IPS DF 6.9 (cell line): ENCODE results near the gene OPCML.

Source experiments
- DNase-seq: peaks from one replicate; pipeline ENCODE4 v3.0.0-alpha.2; 2013; ENCODE audit warnings: low read depth, low spot score
- H3K27ac ChIP-seq: one replicate; pipeline ENCODE4 v1.5.1; 2013; ENCODE audit warnings: low read length, control low read depth
- H3K27me3 ChIP-seq: 2 replicates; pipeline ENCODE4 v1.6.1; 2013; ENCODE audit warnings: mild to moderate bottlenecking, low read length; ENCODE audit not compliant: control insufficient read depth, insufficient read depth
- H3K36me3 ChIP-seq: 2 replicates; pipeline ENCODE4 v1.6.1; 2013; ENCODE audit warnings: low read length; ENCODE audit not compliant: control insufficient read depth, insufficient read depth
- H3K4me1 ChIP-seq: 2 replicates; pipeline ENCODE4 v1.6.1; 2013; ENCODE audit warnings: low read length; ENCODE audit not compliant: control insufficient read depth, insufficient read depth
- H3K4me3 ChIP-seq: 2 replicates; pipeline ENCODE4 v1.5.1; 2013; ENCODE audit warnings: mild to moderate bottlenecking, low read length
- H3K9me3 ChIP-seq: 2 replicates; pipeline ENCODE4 v1.6.1; 2013; ENCODE audit warnings: low read length, inconsistent platforms; ENCODE audit not compliant: control insufficient read depth, insufficient read depth
- WGBS: extraction: QIAGEN DNeasy Blood & Tissue Kit; methylation state at CpG from one replicate; pipeline ENCODE4 v1.1.7; 2013; ENCODE audit warnings: mixed read lengths, missing lambda C conversion rate; ENCODE audit not compliant: insufficient read length, insufficient coverage; 5-methylcytosine and 5-hydroxymethylcytosine counted together

OPCML gene

DNA sequence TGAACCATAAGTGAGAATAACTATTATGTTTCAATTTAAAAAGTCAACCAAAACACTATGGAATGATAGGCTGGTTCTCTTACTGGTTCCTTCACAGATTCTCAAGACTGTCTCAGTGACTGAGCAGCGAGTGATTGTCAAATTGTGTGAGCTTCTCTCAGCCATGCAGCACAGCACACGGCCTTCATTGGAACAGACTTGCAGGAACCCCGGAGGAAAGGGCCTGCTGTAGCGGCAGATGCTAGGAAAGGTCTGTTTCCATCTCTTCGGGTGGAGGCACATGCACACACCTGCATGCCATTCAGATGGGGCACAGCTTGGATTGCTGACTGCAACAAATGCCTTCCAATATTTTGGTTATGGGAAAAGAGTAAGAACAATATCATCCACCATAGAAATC, 741.8 kb downstream of the OPCML start:
- H3K4me3 ChIP-seq = no peak overlapping the region
- WGBS = no CpG with 5 or more reads among the region's 5 CpGs
- peaks cover 3% of the 10 kb centered on the region for H3K4me1 ChIP-seq
- H3K9me3 ChIP-seq = no peaks in the 10 kb centered on the region
- H3K27me3 ChIP-seq = no peaks in the 10 kb centered on the region
- no peak overlapping the region for H3K27ac ChIP-seq
- no peaks in the 10 kb centered on the region for H3K36me3 ChIP-seq
- no peak for DNase-seq

DNA sequence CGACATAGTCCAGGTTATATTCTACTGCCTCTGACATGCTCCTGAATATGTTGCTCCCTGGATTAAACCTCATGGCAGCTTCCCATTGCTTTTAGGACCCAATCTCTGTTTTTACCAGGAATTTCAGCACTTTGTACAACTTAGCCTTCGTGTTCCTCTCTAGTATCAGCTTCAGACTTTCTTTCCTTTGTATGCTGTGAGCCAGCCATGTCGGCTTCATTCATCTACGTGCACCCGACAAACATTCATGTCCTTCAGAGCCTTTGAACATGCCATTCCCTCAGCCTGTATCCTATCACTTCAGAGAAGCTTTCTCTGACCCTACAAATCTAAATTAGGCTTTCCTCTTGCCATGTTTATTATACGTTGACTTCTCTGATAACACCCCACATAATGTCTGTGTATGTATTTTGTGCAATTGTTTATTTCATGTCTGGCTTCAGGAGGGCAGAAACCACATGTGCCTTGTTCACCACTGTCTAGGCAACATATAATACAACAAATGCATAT, 743.4 kb downstream of the OPCML start:
- Histone ChIP-seq H3K27ac (no peak overlapping the region), H3K27me3 (no peaks in the 10 kb centered on the region), H3K36me3 (no peaks in the 10 kb centered on the region), H3K4me1 (peaks cover 3% of the 10 kb centered on the region), H3K4me3 (no peak overlapping the region), H3K9me3 (no peaks in the 10 kb centered on the region)
- no peak for DNase-seq
- WGBS = no CpG with 5 or more reads among the region's 6 CpGs

DNA sequence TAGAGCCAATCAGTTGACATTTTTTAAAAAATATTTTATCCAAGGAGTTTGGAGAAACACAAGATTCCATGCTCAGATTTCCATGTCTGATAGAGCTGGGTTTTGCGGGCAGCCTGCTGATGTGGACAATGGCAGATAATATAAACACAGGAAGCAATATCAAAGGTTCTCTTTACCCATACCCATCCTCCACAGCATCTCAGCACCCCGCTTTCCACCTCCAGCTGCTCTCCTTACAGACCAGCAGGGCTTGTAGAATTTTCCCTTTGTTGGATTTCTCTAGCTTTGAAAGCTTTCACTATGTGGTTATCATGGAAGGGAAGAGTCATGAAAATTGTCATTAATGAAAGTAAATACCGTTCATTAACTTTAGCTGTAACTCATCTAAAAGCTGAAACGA, 746.4 kb downstream of the OPCML start:
- no peak overlapping the region for H3K27ac ChIP-seq
- DNase-seq = no peak
- no peaks in the 10 kb centered on the region for H3K9me3 ChIP-seq
- H3K4me3 ChIP-seq = no peak overlapping the region
- no peaks in the 10 kb centered on the region; the same call in 1 of the 2 replicates for H3K4me1 ChIP-seq
- WGBS = no CpG with 5 or more reads among the region's 4 CpGs
- no peaks in the 10 kb centered on the region for H3K27me3 ChIP-seq
- H3K36me3 ChIP-seq = no peaks in the 10 kb centered on the region

DNA sequence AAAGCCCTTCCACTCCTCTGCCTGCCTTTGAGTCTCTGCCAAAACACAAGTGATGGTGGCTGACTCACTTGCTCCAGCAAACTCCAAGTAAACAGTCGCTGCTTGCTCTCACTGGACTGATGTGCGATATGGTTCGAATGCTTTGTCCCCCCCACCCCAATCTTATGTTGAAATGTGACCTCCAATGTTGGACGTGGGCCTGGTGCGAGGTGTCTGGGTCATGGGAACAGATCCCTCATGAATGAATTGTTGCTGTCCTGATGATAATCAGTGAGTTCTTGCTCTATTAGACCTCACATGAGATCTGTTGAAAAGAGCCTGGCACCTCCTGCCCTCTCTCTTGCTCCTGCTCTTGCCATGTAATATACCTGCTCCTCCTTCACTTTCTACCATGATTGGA, 747.9 kb downstream of the OPCML start:
- H3K27ac ChIP-seq = no peak overlapping the region
- no peaks in the 10 kb centered on the region; the same call in 1 of the 2 replicates for H3K4me1 ChIP-seq
- H3K4me3 ChIP-seq = no peak overlapping the region
- WGBS = no CpG with 5 or more reads among the region's 5 CpGs
- DNase-seq = no peak
- no peaks in the 10 kb centered on the region for H3K36me3 ChIP-seq
- H3K27me3 ChIP-seq = no peaks in the 10 kb centered on the region
- H3K9me3 ChIP-seq = no peaks in the 10 kb centered on the region

DNA sequence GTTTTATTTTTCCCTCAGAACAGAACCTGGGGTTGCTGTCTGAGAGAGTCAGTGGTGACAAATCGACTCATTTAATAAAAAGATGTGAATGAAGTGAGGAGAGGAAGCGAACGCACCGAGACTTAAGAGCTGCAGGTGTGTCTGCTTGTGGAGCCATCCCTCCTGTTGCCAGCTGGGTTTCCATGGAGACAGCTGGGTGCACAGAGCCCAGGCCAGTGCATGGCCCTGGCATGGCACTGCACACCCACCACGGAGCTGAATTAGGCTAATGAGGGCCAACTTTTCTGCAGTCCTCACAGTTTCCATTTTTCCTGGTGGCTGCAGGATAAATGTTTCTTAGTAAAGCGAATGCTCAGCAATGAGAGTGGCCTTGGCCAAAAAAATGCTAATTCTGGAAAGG, 750.2 kb downstream of the OPCML start:
- Histone ChIP-seq H3K4me3 (no peak overlapping the region), H3K27ac (no peak overlapping the region), H3K36me3 (no peaks in the 10 kb centered on the region), H3K27me3 (no peaks in the 10 kb centered on the region), H3K4me1 (no peaks in the 10 kb centered on the region; the same call in 1 of the 2 replicates), H3K9me3 (no peaks in the 10 kb centered on the region)
- no CpG with 5 or more reads among the region's 6 CpGs for WGBS
- no peak for DNase-seq

DNA sequence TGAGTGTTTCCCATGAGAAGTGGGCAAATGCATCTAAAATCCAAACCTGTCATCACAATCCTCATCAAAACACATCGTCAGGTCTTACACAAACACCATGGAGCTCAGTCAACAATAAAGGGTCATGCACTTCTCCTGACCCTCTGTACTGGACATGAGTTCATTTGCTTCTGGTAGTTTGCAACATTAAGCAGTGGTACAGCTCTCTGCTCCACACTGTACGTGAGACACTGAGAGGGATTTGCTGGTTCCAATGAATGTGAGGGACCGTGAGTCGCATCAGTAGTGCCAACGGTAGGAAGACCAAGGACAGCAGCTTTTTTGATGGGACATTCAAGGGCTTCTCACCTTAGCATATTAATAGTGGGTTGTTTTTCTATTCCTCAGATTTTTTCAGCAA, 752.3 kb downstream of the OPCML start:
- H3K9me3 ChIP-seq = no peaks in the 10 kb centered on the region
- no peaks in the 10 kb centered on the region; the same call in 1 of the 2 replicates for H3K4me1 ChIP-seq
- H3K36me3 ChIP-seq = no peaks in the 10 kb centered on the region
- H3K27ac ChIP-seq = no peak overlapping the region
- H3K4me3 ChIP-seq = no peak overlapping the region
- no peak for DNase-seq
- WGBS = no CpG with 5 or more reads among the region's 5 CpGs
- no peaks in the 10 kb centered on the region for H3K27me3 ChIP-seq

DNA sequence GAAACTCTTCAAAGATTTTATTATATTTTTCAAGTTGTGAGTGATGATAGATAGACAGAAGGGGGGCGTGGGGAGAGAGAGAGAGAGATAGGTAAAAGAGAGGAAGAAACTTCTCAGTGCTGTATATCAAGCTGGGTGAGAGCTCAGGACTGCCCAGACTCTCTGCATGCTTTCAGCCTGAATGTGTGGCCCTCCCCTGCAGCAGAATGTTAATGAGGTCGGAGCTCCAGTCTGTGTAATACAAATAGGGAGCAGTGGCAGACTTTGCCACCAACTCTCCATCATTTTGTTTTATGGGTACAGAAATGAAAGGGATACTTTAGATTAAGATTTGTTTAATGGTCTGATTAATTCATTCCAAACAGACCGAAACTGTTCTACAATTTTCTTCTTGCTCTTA, 752.8 kb downstream of the OPCML start:
- no peak for DNase-seq

DNA sequence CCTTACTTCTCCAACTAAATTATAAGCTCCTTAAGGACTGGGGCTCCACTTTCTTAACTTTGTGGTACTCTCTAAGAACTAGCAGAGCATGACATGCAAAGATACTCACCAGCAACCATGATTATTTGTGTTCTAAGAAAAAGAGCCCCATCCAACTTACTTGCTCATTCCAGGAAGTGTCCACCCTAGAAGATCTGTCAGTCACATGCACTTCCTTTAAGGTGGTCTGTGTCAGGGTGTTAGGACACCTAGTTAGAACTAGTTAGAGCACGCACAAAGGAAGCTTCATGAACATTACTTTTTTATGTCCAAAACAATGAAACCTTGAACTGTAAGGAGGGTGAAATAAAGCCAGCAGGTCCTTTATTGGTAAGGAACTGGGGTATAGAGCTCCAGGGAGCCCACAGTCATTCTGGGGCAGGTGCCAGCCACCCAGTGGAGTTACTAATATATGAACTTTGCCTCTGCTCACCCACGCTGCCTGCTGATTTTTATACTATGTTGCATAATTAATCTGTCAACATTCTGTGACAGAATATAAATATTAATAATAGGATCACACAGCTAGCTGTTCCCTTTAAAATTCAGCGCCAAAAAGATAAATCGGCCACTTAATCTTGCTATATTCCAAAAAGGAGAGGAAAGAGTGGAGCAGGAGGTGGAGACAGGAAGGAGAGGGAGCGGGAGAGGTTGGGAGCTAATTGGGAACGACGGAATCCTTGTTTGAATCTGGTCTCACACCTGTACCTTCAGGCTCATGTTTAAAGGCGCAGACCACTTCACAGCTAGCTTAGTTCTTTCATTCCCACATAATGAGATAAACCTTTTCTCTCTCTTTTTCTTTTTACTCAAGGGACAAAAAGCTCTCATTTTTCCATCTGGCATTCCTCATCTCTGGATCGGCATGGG, 755.0 kb downstream of the OPCML start:
- Histone ChIP-seq H3K27ac (no peak overlapping the region), H3K27me3 (no peaks in the 10 kb centered on the region), H3K4me1 (no peaks in the 10 kb centered on the region; the same call in 1 of the 2 replicates), H3K36me3 (no peaks in the 10 kb centered on the region; the same call in 1 of the 2 replicates), H3K9me3 (no peaks in the 10 kb centered on the region), H3K4me3 (no peak overlapping the region)
- DNase-seq = no peak
- no CpG with 5 or more reads among the region's 9 CpGs for WGBS

More for the DNA sequence above, 752.8 kb downstream of the OPCML start:
- no peaks in the 10 kb centered on the region for H3K9me3 ChIP-seq
- H3K4me1 ChIP-seq = no peaks in the 10 kb centered on the region; the same call in 1 of the 2 replicates
- no peaks in the 10 kb centered on the region for H3K27me3 ChIP-seq
- WGBS = no CpG with 5 or more reads among the region's 3 CpGs
- H3K4me3 ChIP-seq = no peak overlapping the region
- H3K27ac ChIP-seq = no peak overlapping the region
- H3K36me3 ChIP-seq = no peaks in the 10 kb centered on the region

DNA sequence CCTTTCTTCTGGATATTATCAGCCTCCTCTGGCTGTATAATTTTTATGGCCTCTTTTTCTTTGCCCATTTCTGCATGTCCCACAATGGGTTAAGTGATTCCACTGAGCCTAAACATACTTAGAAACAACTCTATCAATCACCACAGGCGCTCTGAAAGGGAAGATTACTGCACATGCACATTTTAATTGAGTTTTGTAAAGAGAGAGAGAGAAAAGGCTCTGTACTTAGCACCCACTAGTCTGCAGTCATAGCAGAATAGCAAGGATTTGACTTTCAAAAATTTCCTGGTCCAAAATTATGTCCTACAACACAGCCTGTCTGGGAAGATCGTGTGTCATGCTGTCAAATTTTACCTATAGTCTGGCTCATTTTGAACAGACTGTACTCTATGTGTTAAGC, 758.5 kb downstream of the OPCML start:
- Histone ChIP-seq H3K4me3 (no peak overlapping the region), H3K9me3 (no peaks in the 10 kb centered on the region), H3K27ac (no peak overlapping the region), H3K36me3 (no peaks in the 10 kb centered on the region; the same call in 1 of the 2 replicates), H3K4me1 (peaks cover 1% of the 10 kb centered on the region; the same call in 1 of the 2 replicates), H3K27me3 (no peaks in the 10 kb centered on the region)
- no peak for DNase-seq
- WGBS = no CpG with 5 or more reads among the region's 2 CpGs

DNA sequence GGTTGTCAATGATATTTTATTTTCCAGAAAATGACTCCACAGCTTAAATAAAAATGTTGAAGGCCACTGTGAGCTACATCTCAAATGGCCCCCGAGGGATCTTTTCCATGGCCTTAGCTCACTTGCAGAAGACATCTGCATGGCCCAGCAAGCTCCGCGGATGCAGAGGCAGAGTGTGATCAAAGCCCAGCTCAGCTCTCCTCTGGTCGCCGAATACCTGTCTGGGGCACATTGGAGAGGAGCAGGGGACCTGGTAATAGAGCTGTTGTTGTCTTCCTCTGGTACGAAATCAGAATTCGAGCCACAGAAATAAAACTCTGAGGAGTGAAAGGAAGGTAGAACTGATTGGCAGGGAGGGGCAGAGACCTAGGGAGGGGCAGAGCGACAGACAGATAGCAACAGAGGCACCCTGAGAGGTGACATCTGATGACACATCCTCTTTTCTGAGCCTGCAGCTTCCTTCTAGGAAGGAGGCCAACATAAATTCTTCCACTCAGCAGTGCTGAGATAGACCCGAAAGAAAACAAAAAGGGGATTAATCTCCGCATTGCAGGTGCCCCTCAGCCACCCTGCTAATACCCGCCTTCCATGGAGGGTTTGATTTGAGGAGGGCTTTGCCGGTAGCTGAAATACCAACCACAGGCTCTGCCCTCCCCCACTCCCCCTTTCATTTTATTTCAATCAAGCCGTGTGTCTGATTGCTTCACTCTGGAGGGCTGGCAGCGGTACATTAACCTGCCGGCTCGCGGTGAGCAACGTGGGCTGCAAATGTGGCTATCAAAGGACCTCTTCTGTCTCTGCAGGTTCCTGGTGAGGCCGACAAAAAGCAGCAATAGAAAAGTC, 759.4 kb downstream of the OPCML start:
- DNase-seq = no peak
- Histone ChIP-seq H3K9me3 (no peaks in the 10 kb centered on the region), H3K4me3 (no peak overlapping the region), H3K27ac (no peak overlapping the region), H3K36me3 (no peaks in the 10 kb centered on the region; the same call in 1 of the 2 replicates), H3K4me1 (peaks cover 1% of the 10 kb centered on the region; the same call in 1 of the 2 replicates), H3K27me3 (no peaks in the 10 kb centered on the region)
- WGBS = no CpG with 5 or more reads among the region's 19 CpGs
